NCI-H345 treated with DMSO at 0.1 percent for 48 hours (cell line): ENCODE results near the gene NDUFS6.
"Not testable (repeated sequence)": the region's sequence is repeated elsewhere in the genome, so short reads cannot be mapped to it uniquely, and the experiment has no call there.

Source experiments
- DNase-seq: peaks from one replicate; lab custom pipeline; 2025; ENCODE audit not compliant: unreplicated experiment; lab: John Stamatoyannopoulos, UW

Gene NDUFS6

GRCh38 chr5:1814183-1815020 is 13.2 kb downstream of the NDUFS6 start:
- no peak for DNase-seq

GRCh38 chr5:1815071-1815786 is 14.0 kb downstream of the NDUFS6 start:
- no peak for DNase-seq

GRCh38 chr5:1815881-1816292 is 14.7 kb downstream of the NDUFS6 start:
- DNase-seq = no peak

GRCh38 chr5:1816495-1817089 is 15.4 kb downstream of the NDUFS6 start:
- not testable (repeated sequence) for DNase-seq

- no peak for DNase-seq
Observed at GRCh38 chr5:1817261-1818043, 16.2 kb downstream of the NDUFS6 start.

GRCh38 chr5:1818784-1819183 is 17.6 kb downstream of the NDUFS6 start:
- no peak for DNase-seq

- no peak for DNase-seq
Observed at GRCh38 chr5:1819458-1819857, 18.3 kb downstream of the NDUFS6 start.

- no peak for DNase-seq
Observed at GRCh38 chr5:1820381-1820780, 19.2 kb downstream of the NDUFS6 start.

- DNase-seq = no peak
Observed at GRCh38 chr5:1820926-1821325, 19.7 kb downstream of the NDUFS6 start.

- no peak for DNase-seq
Observed at GRCh38 chr5:1821862-1822261, 20.7 kb downstream of the NDUFS6 start.

- no peak for DNase-seq
Observed at GRCh38 chr5:1823381-1824034, 22.3 kb downstream of the NDUFS6 start.

GRCh38 chr5:1824109-1824821 is 23.1 kb downstream of the NDUFS6 start:
- no peak for DNase-seq

- no peak for DNase-seq
Observed at GRCh38 chr5:1824903-1825841, 24.0 kb downstream of the NDUFS6 start.

- no peak for DNase-seq
Observed at GRCh38 chr5:1826235-1826980, 25.2 kb downstream of the NDUFS6 start.

GRCh38 chr5:1827025-1827885 is 26.0 kb downstream of the NDUFS6 start:
- DNase-seq = no peak

GRCh38 chr5:1827886-1828397 is 26.7 kb downstream of the NDUFS6 start:
- no peak for DNase-seq
